ENCODE measurements around the gene LHPP.

LHPP gene

DNA sequence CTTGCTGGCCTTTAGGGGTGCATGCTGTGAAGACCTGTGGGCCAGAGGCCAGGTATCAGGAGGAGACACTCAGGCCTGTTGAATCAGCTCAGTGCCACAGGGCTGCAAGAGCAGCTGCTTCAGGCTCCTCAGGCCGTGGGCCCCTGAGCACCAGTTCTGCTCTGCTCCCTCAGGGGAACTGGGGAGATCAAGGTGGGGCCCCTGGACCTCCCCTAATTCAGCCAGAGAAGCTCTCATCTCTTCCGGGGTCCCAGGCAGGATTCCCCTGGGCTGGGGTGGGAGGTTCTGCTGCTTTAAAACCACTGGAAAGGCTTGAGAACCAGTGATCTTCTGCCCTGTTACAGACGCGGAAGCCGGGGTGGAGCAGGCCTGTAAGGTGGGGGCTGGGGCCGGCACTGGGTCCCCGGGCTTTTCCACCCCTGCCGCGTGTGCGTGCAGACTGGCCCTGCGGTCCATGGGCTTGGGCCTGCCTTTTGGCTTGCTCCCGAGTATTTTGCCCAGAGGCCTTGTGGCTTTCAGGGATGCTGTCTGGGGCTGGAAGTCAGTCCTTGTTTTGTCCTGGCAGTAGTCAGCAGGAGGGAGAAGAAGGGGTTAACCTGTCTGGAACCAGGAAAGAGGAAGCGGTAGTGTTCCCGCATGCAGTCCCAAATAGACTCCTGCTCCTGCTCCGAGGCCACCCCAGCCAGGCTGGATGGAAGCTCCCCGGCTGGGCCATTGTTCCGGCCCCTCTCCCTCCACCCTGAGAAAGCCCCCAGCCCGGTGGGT lies 74.3 kb downstream of the LHPP start:
- no peak overlapping the region for H3K27ac ChIP-seq
- TF ChIP-seq, protein P1, sequence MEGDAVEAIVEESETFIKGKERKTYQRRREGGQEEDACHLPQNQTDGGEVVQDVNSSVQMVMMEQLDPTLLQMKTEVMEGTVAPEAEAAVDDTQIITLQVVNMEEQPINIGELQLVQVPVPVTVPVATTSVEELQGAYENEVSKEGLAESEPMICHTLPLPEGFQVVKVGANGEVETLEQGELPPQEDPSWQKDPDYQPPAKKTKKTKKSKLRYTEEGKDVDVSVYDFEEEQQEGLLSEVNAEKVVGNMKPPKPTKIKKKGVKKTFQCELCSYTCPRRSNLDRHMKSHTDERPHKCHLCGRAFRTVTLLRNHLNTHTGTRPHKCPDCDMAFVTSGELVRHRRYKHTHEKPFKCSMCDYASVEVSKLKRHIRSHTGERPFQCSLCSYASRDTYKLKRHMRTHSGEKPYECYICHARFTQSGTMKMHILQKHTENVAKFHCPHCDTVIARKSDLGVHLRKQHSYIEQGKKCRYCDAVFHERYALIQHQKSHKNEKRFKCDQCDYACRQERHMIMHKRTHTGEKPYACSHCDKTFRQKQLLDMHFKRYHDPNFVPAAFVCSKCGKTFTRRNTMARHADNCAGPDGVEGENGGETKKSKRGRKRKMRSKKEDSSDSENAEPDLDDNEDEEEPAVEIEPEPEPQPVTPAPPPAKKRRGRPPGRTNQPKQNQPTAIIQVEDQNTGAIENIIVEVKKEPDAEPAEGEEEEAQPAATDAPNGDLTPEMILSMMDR (conservative IDR thresholded peaks at IDR 0.05) = no peak
- TF ChIP-seq ZFX (IDR thresholded peaks at IDR 0.05) = no peak

DNA sequence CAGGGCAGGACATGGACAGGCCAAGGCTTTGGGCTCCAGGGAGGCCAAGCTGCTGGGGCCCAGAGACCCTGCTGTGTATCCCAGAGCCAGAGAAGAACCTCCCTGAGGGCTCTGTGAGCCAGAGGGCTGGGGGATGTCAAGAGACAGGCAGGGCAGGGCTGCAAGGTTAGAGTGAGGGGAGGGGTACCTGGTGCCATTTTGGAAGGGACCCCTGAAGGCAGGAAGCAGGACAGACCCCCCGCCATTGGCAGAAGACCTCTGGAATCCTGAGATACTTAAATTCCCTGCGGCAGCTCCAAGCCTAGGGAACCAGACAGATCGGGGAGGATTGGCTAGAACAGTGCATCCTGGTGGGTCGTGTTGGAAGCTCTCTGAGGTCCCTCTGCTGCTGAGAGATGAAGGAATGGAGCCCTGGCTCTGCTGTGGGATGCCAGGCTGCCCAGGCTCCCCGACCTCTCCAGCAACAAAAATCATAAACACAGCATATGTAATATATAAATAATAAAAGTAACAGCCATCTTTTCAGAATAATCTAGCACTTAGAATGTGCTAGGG lies 75.0 kb downstream of the LHPP start:
- TF ChIP-seq, protein P1 (conservative IDR thresholded peaks at IDR 0.05) = no peak
- TF ChIP-seq ZFX (IDR thresholded peaks at IDR 0.05) = no peak
- no peak overlapping the region for H3K27ac ChIP-seq

DNA sequence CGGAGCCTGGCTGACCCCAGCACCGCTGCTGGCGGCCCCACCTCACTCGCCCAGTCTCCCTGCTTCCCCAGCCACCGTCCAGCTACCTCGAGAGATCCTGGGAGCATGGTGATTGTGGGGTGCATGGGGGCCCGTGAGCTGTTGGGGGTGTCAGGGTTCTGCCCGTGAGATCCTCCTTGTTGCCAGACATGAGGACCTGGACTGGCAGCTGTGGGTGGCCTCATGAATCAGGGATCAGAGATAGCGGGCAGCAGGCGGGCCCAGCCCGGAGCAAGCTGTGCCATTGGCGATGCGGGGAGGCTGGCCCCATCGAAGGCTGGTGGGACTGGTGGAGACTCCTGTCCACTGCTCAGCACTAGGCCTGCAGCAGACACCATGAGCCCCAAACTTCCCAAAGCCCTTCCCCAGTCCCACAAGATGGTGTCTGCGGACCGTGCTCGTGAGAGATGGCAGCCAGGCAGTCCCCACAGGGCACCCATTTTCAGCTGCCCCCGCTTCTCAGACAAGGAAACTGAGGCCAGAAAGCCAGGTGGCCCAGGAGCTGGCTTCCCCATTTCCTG lies 75.6 kb downstream of the LHPP start:
- H3K27ac ChIP-seq = no peak overlapping the region
- TF ChIP-seq, protein P1 (conservative IDR thresholded peaks at IDR 0.05) = no peak
- no peak for TF ChIP-seq ZFX (IDR thresholded peaks at IDR 0.05)

DNA sequence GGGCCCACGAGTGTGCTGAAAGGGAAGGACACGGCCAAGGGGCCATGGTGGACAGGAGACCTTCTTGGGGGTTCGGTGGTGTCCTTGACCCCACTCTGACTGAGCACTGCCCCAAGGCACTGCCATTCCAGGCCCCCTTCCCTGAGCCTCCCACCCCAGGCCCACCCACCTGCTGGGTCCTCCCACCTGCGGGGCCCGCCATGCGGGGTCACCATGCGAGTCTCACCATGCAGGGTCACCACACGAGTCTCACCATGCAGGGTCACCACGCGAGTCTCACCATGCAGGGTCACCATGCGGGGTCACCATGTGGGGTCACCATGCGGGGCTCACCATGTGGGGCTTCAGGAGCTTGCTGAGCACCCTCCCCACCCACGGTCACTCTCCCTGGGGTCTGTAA lies 76.3 kb downstream of the LHPP start:
- TF ChIP-seq, protein P1 (conservative IDR thresholded peaks at IDR 0.05) = no peak
- TF ChIP-seq ZFX (IDR thresholded peaks at IDR 0.05) = no peak
- H3K27ac ChIP-seq = no peak overlapping the region

DNA sequence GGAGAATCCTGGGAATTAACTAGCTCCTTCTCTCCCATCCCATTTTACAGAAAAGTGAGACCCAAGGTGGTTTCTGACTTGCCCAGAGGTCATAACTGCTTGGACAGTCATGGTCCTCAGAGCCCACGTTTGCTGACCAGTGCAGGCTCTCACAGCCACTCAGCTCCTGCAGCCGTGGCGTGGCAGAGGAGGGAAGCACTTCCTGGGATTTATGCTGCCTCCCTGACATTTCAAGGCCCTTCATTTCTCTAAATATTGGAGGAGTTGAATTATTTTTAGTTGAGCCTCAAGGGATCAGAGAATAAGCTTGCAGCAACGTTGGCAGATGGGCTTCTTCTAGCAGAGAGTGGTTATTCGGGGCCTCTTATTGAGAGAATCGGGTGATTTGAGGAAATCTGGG lies 77.1 kb downstream of the LHPP start:
- H3K27ac ChIP-seq = no peak overlapping the region
- TF ChIP-seq, protein P1 (conservative IDR thresholded peaks at IDR 0.05) = no peak
- no peak for TF ChIP-seq ZFX (IDR thresholded peaks at IDR 0.05)

DNA sequence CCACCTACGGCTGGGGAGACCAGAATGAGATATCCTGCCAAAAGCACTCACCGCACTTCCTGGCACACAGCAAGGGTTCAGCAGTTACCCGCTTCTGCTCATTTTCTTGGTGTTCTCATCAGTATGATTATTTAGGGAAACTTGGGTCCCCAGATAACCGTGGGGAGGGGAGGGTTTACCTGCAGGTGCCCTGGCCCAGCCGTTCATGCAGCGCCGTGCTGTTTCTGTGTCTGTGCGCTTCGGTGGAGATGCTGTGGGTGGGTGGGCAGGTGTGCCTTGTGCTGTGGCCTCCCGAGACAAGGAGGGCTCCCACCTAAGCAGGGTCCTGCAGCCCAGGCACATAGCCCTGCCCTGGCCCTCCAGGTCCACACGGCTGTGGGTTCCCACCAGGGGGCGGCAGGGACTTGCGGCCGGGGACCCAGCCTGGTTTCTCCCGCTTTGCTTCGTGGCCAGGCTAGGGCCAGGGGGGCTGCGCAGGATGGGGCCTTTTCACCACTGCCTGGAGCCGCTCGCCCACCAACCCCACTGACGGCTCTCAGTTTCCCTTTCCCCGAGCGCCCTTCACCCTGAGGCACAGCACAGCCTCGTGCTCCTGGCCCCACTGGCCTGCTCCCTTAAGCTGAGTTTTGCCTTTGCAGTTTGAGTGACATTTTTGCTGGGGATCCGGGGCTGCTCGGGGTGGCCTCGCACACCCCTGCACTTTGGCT lies 78.5 kb downstream of the LHPP start:
- H3K27ac ChIP-seq = no peak overlapping the region
- no peak for TF ChIP-seq ZFX (IDR thresholded peaks at IDR 0.05)
- TF ChIP-seq, protein P1 (conservative IDR thresholded peaks at IDR 0.05) = no peak; the same call in 1 of the 2 replicates
